Suppressor macrophage (primary cell): ENCODE measurements around the gene HIPK3.
"Not testable (repeated sequence)": the region's sequence is repeated elsewhere in the genome, so short reads cannot be mapped to it uniquely, and the experiment has no call there.

Experiments used
- DNase-seq, 4 experiments: peaks; one replicate each; pipeline ENCODE4 v3.0.0-alpha.2; 2020 to 2022

The HIPK3 gene

DNA sequence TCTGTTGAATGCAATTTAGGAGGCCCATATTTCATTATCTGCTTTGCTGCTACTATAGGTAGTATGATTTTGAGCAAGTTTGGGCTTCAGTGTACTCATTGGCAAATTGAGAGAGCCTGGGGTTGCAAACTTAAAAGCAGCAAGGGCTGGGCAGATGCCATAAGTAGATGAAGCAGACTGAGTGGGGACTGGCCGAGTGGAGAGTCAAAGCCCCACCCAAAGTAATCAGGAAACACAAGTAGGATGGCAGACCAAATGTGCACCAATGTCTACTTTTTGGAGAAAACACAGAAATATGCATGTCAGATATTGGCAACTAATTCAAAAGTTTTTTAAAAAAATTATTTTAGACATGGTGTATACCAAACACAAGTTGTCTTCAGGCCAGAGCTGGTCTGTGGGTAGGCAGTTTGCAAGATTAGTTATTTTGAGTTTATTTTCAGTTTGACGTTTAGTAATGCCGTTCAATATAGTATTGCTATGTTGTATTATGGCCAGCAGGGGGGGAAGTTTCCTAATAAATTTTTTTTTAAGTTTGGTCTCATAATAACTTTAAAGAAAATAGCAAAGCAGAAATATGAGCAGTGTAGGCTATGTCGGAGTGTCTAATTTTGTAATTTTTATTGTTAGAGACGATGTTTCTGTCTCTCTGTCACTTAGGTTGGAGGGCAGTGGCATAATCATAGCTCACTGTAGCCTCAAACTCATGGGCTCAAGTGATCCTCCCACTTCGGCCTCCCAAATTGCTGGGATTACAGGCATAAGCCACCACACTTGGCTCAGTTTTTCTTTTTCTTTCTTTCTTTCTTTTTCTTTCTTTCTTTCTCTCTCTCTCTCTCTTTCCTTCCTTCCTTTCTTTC, 105.1 kb downstream of the HIPK3 start:
- DNase-seq: peak in 3 of 4 experiments; percentile 55 to 78 (median 72)

DNA sequence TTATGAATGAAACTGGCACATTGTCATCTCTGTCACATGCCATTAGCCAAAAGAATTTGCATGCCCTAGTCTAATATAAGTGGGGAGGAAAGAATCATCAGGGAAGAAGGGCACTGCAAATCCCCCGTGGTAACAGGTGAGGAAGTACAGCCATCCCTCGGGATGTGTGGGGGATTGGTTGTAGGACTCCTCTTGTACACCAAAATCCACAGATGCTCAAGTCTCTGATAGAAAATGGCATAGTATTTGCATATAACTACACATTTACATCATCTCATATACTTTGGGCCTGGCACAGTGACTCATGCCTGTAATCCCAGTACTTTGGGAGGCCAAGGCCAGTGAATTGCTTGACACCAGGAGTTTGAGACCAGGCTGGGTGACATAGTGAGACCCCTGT, 109.7 kb downstream of the HIPK3 start:
- no peak for DNase-seq

DNA sequence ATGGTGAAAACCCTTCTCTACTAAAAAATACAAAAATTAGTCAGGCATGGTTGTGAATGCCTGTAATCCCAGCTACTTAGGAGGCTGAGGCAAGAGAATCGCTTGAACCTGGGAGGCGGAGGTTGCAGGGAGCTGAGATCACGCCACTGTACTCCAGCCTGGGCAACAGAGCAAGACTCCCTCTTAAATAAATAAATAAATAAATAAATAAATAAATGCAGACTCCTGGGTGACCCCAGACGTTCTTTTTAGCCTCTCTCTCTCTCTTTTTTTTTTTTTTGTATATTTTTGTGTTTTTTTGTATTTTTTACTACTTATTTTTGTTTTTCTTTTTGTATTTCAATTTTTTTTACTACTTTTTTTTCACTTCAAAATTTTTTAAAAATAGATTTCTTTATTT, 111.3 kb downstream of the HIPK3 start:
- not testable (repeated sequence) for DNase-seq

DNA sequence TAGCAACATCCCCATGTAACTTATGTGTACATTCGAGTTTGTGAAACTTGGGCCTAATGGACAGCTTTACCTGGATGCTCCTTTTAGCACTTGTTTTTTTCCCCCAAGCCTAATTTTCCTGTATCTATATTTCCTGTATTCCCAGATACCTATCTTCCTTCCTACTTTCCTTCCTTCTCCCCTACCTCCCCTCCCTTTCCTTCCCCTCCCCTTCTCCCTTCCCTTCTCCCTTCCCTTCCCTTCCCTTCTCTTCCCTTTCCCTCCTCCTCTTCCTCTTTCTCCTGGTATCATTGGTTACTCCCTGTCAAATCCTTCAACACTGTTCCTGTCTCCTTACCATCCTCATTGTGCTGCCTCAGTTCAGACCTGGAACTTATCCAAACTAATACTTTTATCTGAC, 111.8 kb downstream of the HIPK3 start:
- no peak for DNase-seq

DNA sequence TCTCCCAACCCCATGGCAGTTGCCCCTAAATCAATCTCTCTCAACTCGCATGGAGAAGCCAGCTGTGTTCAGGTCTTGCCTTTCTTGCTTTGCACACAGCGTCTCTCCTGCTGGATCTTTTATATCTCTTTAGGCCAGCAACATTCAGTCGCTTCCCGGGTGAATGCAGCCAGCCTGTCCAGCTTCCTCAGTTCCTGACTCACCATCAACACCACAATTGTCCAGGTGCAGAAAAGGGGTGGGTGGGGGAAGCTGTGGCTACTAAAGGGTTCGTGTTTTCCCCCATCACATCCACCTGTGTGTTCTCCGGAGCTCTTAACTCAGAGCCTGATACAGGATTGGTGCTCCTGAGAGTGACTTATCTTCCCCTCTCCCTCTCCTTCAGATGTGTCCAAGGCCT, 116.5 kb downstream of the HIPK3 start:
- no peak for DNase-seq

DNA sequence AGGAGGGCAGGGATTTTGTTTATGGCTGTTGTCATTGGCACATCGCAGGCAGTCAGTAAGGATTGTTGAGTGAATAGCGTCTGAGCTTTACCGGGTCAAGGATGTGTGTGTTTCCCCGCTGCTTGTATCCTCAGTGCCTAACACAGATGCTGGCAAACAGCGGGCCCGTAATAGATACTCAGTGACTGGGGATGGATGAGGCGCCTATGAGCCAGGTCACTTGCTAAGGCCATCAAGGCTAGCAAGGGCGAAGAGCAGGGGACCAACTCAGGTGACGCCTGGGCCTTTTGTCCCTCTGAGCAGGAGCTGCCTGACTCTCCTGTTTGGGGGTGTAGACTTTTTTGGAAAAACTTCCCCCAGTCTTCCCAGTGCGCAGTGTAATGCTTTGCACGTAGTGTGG, 118.1 kb downstream of the HIPK3 start:
- no peak for DNase-seq

DNA sequence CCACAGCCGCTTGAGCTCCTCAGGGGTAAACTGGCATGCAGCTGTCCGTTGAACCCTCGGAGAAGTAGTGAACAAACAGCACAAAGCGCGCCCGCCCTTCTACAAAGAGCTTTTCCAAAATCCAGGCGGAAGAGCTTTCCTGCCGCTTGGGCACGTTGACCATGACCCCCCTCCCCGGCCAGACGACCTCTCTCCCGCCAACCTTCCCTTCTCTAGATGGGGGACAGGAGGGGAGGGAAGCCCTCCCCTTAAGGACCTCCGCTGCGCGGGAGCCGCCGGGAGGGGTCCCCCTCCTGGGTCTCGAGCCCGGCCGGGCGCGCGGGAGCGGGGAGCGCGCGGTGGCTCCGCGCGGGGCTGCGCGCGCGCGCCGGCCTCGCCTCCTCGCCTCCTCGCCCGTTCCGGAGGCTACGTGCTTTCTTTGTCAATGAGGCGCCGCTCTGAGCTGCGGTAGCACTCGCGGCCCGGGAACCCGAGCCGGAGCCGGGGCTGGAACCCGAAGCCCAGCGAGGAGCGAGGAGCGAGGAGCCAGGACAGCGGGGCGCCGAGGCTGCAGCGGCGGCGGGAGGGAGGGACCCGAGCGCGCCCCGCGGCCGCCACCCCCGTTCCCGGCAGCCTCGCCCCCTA, 118.6 kb downstream of the HIPK3 start, which contains the start of gene KIAA1549L:
Gene KIAA1549L, plus strand, starts transcription at position 421 of the 624 bp plus-strand sequence.
- peak in 1 of 4 experiments; percentile 29 for DNase-seq

DNA sequence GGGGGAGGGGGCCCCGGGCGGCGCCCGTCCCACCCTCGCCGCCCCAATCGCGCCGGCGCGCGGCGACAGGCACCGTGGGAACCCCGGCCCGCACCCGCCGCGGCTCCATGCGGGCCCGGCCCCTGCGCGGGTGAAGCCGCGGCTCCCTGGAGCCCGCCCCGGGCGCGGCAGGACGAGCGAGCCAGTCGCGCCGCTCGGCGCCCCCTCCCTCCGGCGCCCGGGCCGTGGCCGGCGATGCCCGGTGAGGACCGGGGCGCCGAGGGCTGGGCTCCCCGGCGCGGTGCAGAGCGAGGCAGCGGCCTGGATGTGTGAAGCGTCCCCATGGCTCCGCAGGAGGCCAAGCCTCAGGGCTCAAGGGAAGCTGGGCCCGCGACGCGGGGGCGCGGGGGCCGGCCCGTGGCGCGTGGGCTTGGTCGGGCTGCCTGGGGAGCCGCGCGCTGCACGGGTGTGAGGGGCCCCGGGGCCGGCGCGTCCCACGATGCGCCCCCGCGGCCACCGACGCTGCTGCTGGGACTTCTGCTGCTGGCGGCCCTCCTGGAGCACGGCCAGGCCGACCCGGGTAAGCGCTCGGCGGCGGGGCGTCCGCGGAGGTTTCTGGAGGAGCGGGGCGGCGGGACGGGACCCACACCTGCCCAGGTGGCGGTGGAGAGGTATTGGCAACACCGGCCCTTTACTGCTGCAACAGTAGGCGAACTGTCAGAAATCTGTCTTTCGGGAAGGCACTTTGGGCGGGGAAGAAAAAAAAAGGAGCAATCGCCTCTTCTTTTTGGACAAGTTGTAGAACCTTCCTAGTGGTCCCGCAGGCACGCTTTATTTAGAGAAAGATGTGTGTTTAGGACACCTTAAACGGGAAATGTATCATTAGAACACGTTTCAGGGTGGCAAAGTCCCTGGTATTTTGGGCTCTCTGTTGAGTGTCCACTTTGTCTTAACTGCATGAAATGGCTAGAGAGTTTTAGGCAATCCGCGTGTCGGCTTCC, 119.4 kb downstream of the HIPK3 start:
- DNase-seq: peak in 2 of 4 experiments; percentile 14 to 30

DNA sequence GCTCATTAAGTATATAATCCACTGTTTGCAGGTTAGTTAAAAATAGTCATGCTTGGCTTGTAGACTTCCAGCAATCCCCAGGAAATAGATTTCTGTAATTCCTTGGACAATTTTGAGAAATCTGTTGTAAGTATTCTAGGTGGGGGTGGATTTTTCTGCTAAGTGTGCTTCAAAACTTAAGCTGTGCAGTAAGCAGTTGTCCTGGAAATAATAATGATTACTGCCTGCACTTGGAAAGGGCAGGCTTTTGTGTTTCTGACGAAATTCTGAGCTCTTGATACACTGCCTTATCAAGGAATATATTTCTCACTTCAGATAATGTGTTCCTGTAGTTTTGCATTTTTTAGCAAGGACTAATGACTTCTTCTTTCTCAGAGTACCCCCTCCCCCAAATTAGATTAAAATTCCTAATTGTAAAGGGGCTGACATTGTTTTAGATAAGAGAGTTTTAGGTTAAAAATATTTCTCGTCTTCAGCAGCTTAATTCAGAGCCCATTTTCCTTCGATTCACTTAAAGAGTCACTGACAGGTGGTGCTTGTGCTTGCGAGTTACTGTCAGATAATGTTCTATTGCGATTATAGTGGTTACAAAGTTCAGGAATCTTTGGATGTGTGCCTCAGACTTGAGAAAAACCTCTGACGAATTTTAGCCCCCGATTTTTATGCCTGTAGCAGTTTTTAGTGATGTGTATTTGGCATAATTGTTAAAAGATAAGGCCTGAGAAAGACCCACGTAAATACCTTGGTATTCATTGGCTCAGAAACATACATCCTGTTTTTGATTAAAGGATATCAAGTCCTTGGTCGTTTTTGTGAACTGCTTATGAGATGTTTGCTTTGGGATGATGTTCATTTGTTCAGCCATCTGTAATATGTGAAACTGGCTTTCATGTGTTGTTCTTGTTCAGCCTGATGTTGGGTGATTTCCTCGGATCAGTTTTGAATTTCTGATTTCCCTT, 120.5 kb downstream of the HIPK3 start:
- no peak for DNase-seq

DNA sequence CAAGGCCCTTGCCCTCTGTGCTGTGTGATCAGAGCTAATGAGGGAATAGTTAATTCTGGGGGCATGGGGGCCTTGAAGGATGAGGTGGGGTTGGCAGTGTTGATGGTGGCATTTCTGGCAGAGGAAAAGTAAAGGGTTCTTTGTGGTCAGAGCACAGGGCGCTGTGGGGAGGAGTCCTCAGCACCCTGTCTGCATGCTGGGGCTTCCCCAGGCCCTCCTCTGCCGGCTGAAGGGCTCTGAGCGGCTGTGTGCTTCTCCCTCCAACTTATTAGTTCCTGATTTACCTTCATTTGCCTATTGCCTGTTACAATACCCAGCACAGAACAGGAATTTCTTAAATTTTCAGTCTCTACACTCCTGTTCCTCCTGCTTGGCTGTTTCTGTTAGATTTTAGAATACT, 122.8 kb downstream of the HIPK3 start:
- peak in 2 of 4 experiments; percentile 51 to 66 for DNase-seq

DNA sequence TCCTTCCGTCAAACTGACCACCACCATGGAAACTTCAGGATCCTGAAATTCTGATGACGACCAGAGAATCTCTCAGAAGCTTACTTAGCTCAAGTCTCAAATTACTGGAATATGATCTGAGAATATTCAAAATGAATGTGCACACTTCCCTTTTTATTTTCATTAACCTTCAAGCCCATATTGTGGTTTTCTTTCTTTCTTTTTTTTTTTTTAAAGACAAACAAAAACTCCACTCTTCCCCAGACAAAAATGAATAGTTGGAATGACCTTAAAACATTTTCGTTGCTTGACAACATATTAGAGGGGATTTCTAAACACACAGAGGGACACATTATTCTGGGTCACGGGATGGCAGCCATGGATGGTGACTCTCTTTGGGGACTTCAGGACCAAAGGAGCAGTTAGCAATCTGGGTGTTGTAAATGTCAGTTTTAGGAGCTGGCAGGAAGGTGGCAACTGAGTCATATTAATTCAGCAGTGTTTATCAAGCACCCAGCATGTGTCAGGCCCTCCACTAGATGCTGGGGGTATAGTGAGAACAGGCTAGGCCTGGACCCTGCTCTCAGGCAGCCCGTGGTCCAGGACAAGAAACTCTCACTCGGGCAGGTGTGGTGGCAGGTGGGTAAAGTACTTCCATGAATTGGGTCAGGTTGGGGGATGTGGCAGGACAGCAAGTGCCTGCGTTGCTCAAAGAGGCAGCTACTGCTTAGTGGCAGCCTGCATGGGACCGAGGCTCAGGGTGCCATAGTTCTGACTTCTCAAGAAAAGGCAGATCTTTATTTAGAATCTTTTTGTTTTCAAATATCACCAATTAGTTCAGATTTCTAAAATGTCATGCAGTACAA, 126.1 kb downstream of the HIPK3 start:
- peak in 1 of 4 experiments; percentile 13 for DNase-seq

DNA sequence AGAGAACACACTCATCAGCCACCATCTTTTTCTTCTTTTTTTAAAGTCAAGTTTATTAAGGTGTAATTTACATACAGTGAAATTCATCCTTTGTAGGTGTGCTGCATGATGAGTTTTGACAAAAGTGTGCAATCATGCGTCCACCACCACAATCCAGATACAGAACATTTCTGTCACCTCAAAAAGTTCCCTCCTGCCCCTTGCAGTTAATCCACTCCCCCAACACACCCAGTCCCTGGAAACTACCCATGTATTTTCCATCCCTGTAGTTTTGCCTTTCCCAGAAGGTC, 126.7 kb downstream of the HIPK3 start:
- no peak for DNase-seq

DNA sequence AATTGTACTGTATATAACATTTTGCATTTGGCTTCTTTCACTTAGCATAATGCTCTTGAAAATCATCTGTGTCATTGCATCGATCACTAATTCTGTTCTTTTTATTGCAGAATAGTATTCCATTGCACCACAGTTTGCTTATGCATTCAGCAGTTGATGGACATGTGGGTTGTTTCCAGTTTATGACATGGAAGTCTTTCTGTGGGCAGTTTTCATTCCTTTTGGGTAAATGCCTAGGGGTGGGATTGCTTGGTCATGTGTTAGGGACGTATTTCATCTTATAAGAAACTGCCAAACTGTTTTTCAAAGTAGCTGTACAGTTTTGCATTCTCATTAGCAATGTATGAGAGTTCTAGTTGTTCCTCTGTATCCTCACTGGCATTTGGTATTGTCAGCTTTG, 127.0 kb downstream of the HIPK3 start:
- DNase-seq: no peak

DNA sequence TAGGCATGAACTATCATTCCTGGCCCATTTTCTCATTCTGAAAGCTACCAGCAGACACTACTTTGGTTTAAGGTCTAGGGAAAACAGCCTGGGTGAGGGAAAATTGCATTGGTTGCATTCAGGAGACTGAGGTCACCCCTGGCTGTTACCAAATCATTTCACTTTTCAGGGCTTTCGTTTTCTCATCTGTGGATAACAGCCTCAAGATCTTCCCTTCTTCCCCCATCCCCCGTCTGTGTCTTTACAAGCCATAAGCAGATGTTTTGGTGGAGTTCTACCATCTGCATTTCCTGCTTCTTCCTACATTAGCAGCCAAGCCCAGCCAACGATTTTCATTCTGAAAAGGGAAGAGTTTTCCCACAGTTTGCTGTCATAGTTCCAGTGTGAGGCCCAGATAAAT, 130.4 kb downstream of the HIPK3 start:
- peak; percentile 19 to 64 (median 50) for DNase-seq

DNA sequence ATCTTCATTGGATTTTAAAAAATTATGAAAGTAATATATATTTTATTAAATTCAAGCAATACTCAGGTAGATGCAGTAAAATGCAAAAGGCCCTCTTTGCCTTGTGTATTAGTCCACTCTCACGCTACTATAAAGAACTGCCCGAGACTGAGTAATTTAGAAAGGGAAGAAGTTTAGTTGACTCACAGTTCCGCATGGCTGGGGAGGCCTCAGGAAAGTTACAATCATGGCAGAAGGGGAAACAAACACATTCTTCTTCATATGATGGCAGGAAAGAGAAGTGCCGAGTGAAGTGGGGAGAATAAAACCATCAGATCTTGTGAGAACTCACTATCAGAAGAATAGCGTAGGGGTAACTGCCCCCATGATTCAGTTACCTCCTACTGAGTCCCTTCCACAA, 130.8 kb downstream of the HIPK3 start:
- DNase-seq: peak; percentile 42 to 70 (median 62)

DNA sequence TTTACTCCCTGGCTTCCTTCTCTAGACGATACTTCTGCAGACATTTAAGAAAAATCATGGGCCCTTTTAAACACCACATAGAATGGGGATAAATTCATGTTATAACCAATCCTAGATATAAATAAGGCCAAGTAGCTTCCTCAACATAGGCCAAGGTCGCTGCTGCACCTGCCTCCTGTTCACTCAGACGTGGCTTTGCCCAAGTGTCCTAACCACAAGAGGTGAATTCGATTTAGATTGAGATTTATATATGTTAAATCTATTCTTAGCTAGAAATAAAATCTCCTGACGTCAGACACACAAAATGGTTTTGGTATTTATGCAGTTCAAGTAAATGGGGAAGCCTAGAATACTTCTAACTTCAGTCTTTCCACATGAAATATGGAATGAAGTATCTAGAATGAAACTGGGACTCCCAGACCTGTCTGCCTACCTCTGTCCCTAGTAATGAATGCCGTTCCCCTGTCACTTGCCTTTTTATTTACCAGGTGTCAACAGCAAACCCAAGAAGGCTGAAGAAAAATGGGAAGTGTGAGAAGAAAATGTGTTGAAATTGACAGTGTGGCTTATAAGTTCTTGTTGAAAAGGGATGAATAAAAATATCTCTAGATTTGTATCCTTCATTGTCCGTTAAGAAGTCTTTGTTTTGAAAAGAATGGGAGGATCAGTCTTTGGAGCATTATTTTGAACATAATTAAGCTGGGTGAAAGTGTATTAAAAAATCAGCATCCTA, 131.8 kb downstream of the HIPK3 start:
- DNase-seq: peak in 1 of 4 experiments; percentile 6

DNA sequence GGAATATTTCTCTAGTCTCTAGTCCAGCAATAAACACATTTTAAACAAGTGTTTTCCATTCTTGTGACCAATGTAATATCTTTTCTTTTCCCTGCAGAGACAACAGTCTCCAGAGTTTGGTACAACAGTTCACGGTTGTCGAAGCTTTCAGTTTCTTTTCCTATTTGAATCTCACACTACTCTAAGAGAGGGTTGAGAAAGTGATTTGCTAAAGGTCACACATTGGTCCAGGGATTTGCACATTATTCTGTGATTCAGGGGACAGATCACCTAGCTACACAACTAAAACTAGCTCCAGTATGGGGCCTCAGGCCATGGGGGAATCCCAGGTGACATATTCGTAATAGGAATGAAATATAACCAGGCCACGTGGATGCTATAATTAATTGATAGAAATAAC, 132.5 kb downstream of the HIPK3 start:
- DNase-seq: no peak

DNA sequence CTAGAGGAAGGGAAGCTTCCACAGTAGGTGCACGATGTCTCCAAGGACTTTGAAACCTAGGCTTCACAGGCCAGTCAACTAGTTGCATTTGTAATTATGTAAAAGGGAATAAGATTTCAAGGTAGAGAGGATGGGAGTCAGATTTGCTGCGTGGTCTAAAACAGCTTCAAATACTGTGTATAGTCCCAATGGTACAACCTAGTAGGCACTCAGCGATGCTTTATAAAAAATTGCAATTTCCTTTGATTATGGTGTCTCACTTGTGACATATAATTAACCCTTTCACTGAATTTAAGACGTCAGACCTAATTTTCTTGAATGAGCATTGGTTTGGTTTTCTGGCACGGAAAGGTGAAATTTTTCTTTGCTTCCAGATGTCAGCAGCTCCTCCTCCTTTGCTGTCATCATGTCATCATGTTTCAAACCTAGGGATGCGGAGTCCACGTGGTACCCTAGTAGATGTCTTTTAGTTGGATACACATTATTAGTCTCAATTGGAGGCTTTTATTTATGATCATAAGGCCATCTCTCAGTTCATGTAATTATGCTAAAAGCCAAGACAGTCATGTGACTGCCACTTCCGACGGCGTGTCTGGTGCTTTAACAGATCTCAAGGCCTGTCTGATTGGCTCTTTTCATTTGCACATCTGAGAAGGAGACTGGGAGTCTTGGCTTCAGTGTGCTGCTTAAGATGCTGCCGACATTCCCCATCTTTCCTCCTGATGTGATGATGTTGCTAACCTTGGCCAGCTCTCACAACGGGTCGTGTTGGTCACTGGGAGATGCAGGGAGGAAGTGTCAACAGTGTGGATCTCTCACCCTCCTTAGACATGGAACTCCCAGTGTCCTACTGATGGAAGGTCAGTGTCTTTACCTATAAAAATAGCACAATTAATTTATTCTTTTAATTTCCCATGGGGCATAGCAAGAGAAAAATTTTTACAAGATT, 134.0 kb downstream of the HIPK3 start:
- DNase-seq: no peak

DNA sequence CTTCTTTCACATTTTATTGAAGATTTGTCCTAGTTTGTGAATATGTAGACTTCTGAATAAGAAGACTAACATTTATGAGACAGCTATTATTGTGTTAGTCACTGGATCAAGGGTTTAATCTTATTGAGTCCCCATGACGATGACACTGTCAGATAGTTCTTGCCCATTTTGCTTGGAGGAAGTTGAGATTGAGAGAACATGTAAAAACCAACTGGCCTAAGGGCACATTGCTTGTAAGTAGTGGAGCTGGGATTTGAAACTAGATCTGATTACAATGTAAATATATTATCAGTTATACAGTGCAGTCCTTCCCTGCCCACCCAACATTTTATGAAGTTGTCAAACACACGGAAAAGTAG, 134.7 kb downstream of the HIPK3 start:
- no peak for DNase-seq
